ENCODE data around the gene PEX10.

Gene PEX10

GRCh38 chr1:2379733-2380404 is 32.5 kb downstream of the PEX10 start:
- Histone ChIP-seq H3K27me3 (peaks cover 72% of the 10 kb centered on the region), H3K4me3 (no peak overlapping the region), H4K20me1 (peaks cover 72% of the 10 kb centered on the region), H3K9ac (no peak overlapping the region), H3K9me3 (no peaks in the 10 kb centered on the region), H3K27ac (no peak overlapping the region), H3K4me1 (peaks cover 47% of the 10 kb centered on the region), H3K4me2 (peak overlapping the region; percentile 71), H3K36me3 (no peaks in the 10 kb centered on the region)
- TF ChIP-seq Cebpa-rat (IDR thresholded peaks at IDR 0.05) = no peak

- Histone ChIP-seq H4K20me1 (peaks cover 79% of the 10 kb centered on the region), H3K4me3 (no peak overlapping the region), H3K27me3 (peaks cover 75% of the 10 kb centered on the region), H3K4me2 (peak overlapping the region; percentile 71), H3K36me3 (no peaks in the 10 kb centered on the region), H3K27ac (no peak overlapping the region), H3K4me1 (peaks cover 52% of the 10 kb centered on the region), H3K9ac (no peak overlapping the region), H3K9me3 (no peaks in the 10 kb centered on the region)
- TF ChIP-seq Cebpa-rat (IDR thresholded peaks at IDR 0.05) = no peak
These were observed 33.2 kb downstream of the PEX10 start for GRCh38 chr1:2378956-2379732.

GRCh38 chr1:2378441-2378851 is 33.9 kb downstream of the PEX10 start:
- no peak overlapping the region for H3K27ac ChIP-seq
- no peak overlapping the region for H3K9ac ChIP-seq
- TF ChIP-seq Cebpa-rat (IDR thresholded peaks at IDR 0.05) = no peak
- H3K27me3 ChIP-seq = peaks cover 82% of the 10 kb centered on the region
- no peaks in the 10 kb centered on the region for H3K9me3 ChIP-seq
- peaks cover 57% of the 10 kb centered on the region for H3K4me1 ChIP-seq
- H3K4me2 ChIP-seq = no peak overlapping the region
- no peak overlapping the region for H3K4me3 ChIP-seq
- H4K20me1 ChIP-seq = peaks cover 82% of the 10 kb centered on the region
- no peaks in the 10 kb centered on the region for H3K36me3 ChIP-seq

- peaks cover 87% of the 10 kb centered on the region for H4K20me1 ChIP-seq
- H3K27ac ChIP-seq = no peak overlapping the region
- no peak overlapping the region for H3K4me3 ChIP-seq
- H3K4me2 ChIP-seq = no peak overlapping the region
- H3K9ac ChIP-seq = no peak overlapping the region
- peaks cover 84% of the 10 kb centered on the region for H3K27me3 ChIP-seq
- H3K4me1 ChIP-seq = peaks cover 57% of the 10 kb centered on the region
- TF ChIP-seq Cebpa-rat (IDR thresholded peaks at IDR 0.05) = no peak
- no peaks in the 10 kb centered on the region for H3K36me3 ChIP-seq
- no peaks in the 10 kb centered on the region for H3K9me3 ChIP-seq
These were observed 34.5 kb downstream of the PEX10 start for GRCh38 chr1:2377751-2378440.

- peaks cover 54% of the 10 kb centered on the region for H3K4me1 ChIP-seq
- no peak overlapping the region for H3K4me3 ChIP-seq
- no peak overlapping the region for H3K9ac ChIP-seq
- H4K20me1 ChIP-seq = peaks cover 95% of the 10 kb centered on the region
- no peak overlapping the region for H3K27ac ChIP-seq
- H3K36me3 ChIP-seq = no peaks in the 10 kb centered on the region
- H3K4me2 ChIP-seq = no peak overlapping the region
- no peaks in the 10 kb centered on the region for H3K9me3 ChIP-seq
- H3K27me3 ChIP-seq = peaks cover 92% of the 10 kb centered on the region
- TF ChIP-seq Cebpa-rat (IDR thresholded peaks at IDR 0.05) = no peak
These were observed 35.3 kb downstream of the PEX10 start for GRCh38 chr1:2376931-2377672.

- Histone ChIP-seq H3K36me3 (no peaks in the 10 kb centered on the region), H3K4me1 (peaks cover 46% of the 10 kb centered on the region), H3K4me2 (no peak overlapping the region), H3K4me3 (no peak overlapping the region), H4K20me1 (peaks cover 94% of the 10 kb centered on the region), H3K27me3 (peaks cover 96% of the 10 kb centered on the region), H3K9ac (no peak overlapping the region), H3K27ac (no peak overlapping the region), H3K9me3 (no peaks in the 10 kb centered on the region)
- TF ChIP-seq Cebpa-rat (IDR thresholded peaks at IDR 0.05) = no peak
These were observed 36.1 kb downstream of the PEX10 start for GRCh38 chr1:2376261-2376741.

GRCh38 chr1:2375923-2376260 is 36.5 kb downstream of the PEX10 start:
- H3K4me3 ChIP-seq = no peak overlapping the region
- no peak overlapping the region for H3K4me2 ChIP-seq
- H3K9ac ChIP-seq = no peak overlapping the region
- peaks cover 90% of the 10 kb centered on the region for H4K20me1 ChIP-seq
- TF ChIP-seq Cebpa-rat (IDR thresholded peaks at IDR 0.05) = no peak
- H3K4me1 ChIP-seq = peaks cover 42% of the 10 kb centered on the region
- peaks cover 94% of the 10 kb centered on the region for H3K27me3 ChIP-seq
- H3K9me3 ChIP-seq = no peaks in the 10 kb centered on the region
- H3K36me3 ChIP-seq = no peaks in the 10 kb centered on the region
- no peak overlapping the region for H3K27ac ChIP-seq

- Histone ChIP-seq H3K27ac (no peak overlapping the region), H3K4me1 (peaks cover 42% of the 10 kb centered on the region), H3K4me2 (peak overlapping the region; percentile 75), H3K27me3 (peaks cover 89% of the 10 kb centered on the region), H3K36me3 (no peaks in the 10 kb centered on the region), H3K9ac (no peak overlapping the region), H3K4me3 (no peak overlapping the region), H3K9me3 (no peaks in the 10 kb centered on the region), H4K20me1 (peaks cover 85% of the 10 kb centered on the region)
- no peak for TF ChIP-seq Cebpa-rat (IDR thresholded peaks at IDR 0.05)
These were observed 37.0 kb downstream of the PEX10 start for GRCh38 chr1:2375246-2375922.
